LHCN-M2 (cell line): ENCODE measurements around the gene ERICH6. TPM values are rescaled to one million over a fixed set of nuclear protein-coding genes. Genes with fewer than 3 reads are reported as not detected.
A peak's percentile ranks its signal among the peaks of the same experiment; 100 is the strongest.

ENCODE experiments used
- DNase-seq: peaks from one replicate; pipeline ENCODE4 v3.0.0-alpha.2; 2012; ENCODE audit warnings: low read depth
- polyA plus RNA-seq: library from polyadenylated mRNA; unstranded; fragments of >200 nt; gene quantifications from one replicate; pipeline ENCODE4 v1.2.1, GENCODE V29; 2012; ENCODE audit warnings: missing spikeins
- total RNA-seq: library from RNA; depleted of rRNA; stranded (reverse); fragments of >200 nt; gene quantifications from 2 replicates; pipeline ENCODE4 v1.2.3, GENCODE V29; 2014; rRNA removed

Gene ERICH6
- total RNA-seq: 0.11 and 0.38 TPM in 2 replicates
- 0.07 TPM for polyA plus RNA-seq

GRCh38 chr3:150703756-150704344, at the start of gene ERICH6:
TSS of gene ERICH6 (minus strand) at chr3:150703920. CDS start at chr3:150703898, 22 bp downstream.
- peak; percentile 87 for DNase-seq

GRCh38 chr3:150751781-150752263, 48.1 kb upstream of the ERICH6 start:
- DNase-seq: no peak

GRCh38 chr3:150749255-150749654, 45.5 kb upstream of the ERICH6 start:
- no peak for DNase-seq

DNA sequence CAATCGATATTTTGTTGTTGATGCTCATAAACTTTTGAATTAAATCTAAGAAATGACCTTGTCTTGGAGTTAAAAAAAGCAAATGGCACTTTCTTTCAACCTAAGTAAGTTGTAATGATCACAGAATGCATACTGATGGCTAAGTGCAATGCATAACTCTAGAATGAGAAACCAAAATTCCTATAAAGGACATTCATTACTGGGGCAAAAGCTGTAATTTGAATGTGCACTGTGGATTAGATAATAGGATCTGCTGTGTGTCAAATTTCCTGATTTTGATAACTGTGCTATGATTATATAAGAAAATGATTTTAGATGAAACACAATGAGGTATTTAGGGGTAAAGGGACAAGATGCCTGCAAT, 44.9 kb upstream of the ERICH6 start:
- DNase-seq: no peak

DNA sequence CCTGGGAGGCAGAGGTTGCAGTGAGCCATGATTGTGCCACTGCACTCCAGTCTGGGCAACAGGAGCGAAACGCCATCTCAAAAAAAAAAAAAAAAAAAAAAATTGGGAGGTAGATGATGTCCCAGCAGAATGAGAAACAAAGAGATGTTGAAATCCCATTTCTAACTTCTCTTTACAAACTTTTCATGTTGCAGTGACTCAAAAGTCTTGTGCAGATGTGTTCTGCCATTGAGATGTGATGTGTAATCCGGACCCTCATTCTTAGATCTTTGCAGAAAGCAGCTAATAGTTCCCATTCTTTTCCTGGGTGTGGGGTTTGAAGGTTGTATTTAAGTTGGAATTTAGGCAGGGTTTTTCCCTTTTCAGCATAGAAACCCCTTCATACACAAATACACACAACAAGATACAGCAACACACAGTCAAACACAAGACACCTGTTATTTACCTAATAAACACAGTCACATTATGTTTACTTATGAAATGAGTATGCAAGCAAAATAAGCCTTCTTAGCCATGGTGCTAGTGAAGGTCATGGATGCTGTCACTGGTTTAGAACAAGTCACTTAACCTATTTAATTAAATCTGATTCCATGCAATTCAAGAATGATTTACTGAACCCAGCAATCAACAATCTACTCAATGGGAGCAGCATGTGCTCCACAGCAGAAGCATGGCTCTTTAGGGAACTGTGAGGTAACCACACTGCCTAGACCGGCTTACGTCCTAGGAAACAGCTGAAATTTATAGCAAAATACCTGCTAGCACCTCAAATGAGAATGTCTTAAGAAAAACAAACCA, 44.4 kb upstream of the ERICH6 start:
- DNase-seq: no peak

DNA sequence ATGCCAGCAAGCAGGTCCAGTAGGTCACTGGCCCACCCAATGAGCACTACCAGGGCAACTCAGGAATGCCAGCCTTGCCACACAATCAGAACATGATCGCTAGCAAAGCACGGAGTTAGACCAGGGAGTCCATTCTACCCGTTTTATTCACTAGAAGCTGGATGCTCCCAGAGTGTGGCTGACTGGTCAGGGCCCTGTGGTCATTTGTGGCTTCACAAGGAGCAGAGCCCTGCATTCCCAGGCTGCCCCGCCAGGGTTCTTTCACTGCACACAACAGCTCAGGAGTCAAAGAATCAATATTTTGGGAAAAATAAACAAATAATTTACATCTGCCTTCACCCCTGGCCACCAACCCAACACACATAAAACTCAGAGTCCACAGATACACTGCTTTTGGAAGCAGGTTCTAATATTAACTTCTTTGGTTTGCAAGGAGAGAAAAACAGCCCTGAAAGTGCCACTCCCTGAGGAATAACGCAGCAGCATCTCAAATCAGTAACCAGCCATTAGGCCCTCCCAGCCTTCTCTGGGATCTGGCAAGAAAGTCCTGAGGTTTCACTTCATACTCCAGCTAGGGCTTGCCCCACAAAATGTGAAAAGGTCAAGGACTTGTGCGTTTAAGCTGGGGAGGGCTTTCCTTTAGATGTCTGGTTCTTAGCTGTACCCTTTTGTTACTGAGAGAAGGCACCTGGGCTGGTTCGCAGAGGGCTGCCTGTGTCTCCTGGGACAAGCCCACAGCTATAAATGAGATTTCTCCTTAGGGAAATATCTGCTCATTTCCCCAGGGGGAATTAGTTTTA, 43.3 kb upstream of the ERICH6 start:
- no peak for DNase-seq

DNA sequence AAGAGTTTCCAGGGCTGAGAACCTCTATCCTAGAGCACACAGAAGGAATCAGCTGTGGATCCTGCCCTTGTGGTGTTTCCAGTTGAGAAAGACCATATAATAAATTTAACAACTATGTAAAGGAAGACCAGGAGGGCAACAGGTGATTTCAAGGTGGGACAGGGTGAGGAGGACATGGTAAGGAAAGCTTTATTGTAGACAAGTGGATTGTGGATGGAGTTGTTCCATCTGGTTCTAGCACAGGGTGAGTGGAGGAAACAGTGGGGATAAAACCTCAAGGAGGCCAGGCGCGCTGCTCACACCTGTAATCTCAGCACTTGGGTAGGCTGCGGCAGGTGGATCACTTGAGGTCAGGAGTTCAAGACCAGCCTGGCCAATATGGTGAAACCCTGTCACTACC, 42.1 kb upstream of the ERICH6 start:
- no peak for DNase-seq

- DNase-seq: no peak
Observed at GRCh38 chr3:150744919-150745211, 41.1 kb upstream of the ERICH6 start.

- peak; percentile 28 for DNase-seq
Observed at GRCh38 chr3:150744041-150744918, 40.6 kb upstream of the ERICH6 start.

GRCh38 chr3:150743508-150743907, 39.8 kb upstream of the ERICH6 start:
- DNase-seq: peak; percentile 35

DNA sequence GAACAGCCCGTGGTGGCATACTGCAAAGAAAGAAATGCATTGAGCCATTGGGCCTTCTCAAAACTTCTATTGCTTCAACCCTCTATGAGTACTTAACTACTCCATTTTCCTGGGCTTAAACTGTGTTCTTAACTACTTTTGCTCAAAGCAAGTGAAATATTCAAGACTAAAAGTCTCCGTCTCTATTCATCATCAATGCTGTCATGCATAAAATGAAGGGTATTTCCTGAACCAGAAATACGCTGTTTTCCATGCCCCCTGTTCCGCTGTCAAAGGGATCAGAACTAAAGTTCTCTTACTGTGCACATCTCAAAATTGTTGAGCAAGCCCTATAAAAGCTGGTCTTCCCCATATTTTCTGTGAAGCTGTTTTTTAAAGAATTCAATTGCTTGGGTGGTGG, 39.0 kb upstream of the ERICH6 start:
- no peak for DNase-seq

DNA sequence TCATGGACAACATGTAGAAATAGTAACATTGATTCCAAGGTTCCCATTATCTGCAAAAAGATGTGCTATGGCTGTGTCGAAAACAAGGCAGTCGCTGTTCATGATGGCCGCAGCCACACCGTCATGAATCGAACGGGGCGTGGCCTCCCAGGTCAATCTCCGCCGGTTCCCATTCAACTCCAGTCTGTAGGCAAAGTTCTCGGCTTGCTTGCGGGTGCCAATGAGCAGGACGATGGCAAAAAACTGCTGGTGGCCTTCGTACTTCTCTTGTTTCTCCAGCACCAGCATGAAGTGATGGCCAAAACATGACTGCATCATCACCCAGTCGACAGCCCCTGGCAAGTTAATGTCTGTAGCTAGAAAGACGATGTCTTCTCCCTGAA, 38.4 kb upstream of the ERICH6 start:
- DNase-seq: no peak

DNA sequence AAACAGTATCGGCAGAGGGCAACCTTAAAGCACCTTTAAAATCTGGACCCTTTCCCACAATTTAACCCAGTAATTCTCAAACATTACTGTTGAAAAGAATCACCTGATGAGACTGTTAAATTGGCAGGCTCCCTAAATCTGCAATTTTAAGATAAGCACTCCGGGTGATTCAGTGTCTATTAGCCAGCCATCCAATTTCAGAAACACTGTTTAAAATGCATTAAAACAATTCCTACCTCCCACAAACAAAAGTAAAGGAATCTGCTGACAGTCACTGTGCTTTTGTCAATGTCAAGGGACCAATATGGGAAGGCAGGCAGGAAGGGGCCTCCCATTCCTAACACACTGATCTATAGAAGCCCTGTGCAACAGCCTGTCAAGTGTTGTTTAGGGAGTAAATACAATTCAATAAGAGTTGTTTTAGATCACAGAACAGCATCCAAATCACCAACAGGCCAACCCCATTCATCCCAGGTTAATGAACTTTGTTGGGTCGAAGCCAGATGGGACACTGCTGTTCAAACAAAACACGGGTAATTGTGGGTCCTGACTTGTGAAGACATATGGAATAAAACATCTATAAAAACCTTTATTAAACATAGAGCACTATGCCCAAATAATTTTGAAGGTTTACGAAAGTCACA, 37.9 kb upstream of the ERICH6 start:
- no peak for DNase-seq

- DNase-seq: no peak
Observed at GRCh38 chr3:150740733-150741496, 37.2 kb upstream of the ERICH6 start.

- DNase-seq: no peak
Observed at GRCh38 chr3:150739877-150740645, 36.3 kb upstream of the ERICH6 start.

- DNase-seq: no peak
Observed at GRCh38 chr3:150739200-150739863, 35.6 kb upstream of the ERICH6 start.

- no peak for DNase-seq
Observed at GRCh38 chr3:150738688-150739087, 35.0 kb upstream of the ERICH6 start.

GRCh38 chr3:150737874-150738679, 34.4 kb upstream of the ERICH6 start:
- DNase-seq: peak; percentile 65
